ENCODE data around the gene CST3.
"Not testable (repeated sequence)": the region's sequence is repeated elsewhere in the genome, so short reads cannot be mapped to it uniquely, and the experiment has no call there.

The CST3 gene

GRCh38 chr20:23643659-23644058, 5.9 kb upstream of the CST3 start:
- DNase-seq (ENCODE audit: low read depth in 2 of 2) = no peak

GRCh38 chr20:23641936-23642751, 4.4 kb upstream of the CST3 start:
- DNase-seq (ENCODE audit: low read depth in 2 of 2) = no peak

- DNase-seq (ENCODE audit: low read depth in 2 of 2) = no peak
These were observed 3.2 kb upstream of the CST3 start for GRCh38 chr20:23640671-23641667.

GRCh38 chr20:23640018-23640601, 2.4 kb upstream of the CST3 start:
- no peak for DNase-seq (ENCODE audit: low read depth in 2 of 2)

- no peak for DNase-seq (ENCODE audit: low read depth in 2 of 2)
These were observed 1.8 kb upstream of the CST3 start for GRCh38 chr20:23639490-23639958.

- DNase-seq (ENCODE audit: low read depth in 2 of 2) = no peak
These were observed 554 bp upstream of the CST3 start for GRCh38 chr20:23638309-23638708.

- DNase-seq (ENCODE audit: low read depth in 2 of 2) = no peak
These were observed 860 bp downstream of the CST3 start for GRCh38 chr20:23636908-23637281.

- DNase-seq (ENCODE audit: low read depth in 2 of 2) = no peak
These were observed 1.4 kb downstream of the CST3 start for GRCh38 chr20:23636182-23636907.

GRCh38 chr20:23635768-23636090, 2.0 kb downstream of the CST3 start:
- DNase-seq (ENCODE audit: low read depth in 2 of 2) = not testable (repeated sequence)

GRCh38 chr20:23634985-23635767, 2.6 kb downstream of the CST3 start:
- DNase-seq (ENCODE audit: low read depth in 2 of 2) = no peak

- no peak for DNase-seq (ENCODE audit: low read depth in 2 of 2)
These were observed 3.5 kb downstream of the CST3 start for GRCh38 chr20:23634044-23634801.

- DNase-seq (ENCODE audit: low read depth in 2 of 2) = no peak
These were observed 4.8 kb downstream of the CST3 start for GRCh38 chr20:23632711-23633573.

GRCh38 chr20:23631981-23632710, 5.6 kb downstream of the CST3 start:
- no peak for DNase-seq (ENCODE audit: low read depth in 2 of 2)

GRCh38 chr20:23631226-23631822, 6.4 kb downstream of the CST3 start:
- DNase-seq (ENCODE audit: low read depth in 2 of 2) = no peak

GRCh38 chr20:23630392-23630849, 7.3 kb downstream of the CST3 start:
- no peak for DNase-seq (ENCODE audit: low read depth in 2 of 2)

- no peak for DNase-seq (ENCODE audit: low read depth in 2 of 2)
These were observed 8.0 kb downstream of the CST3 start for GRCh38 chr20:23629542-23630391.

GRCh38 chr20:23629017-23629541, 8.7 kb downstream of the CST3 start:
- DNase-seq (ENCODE audit: low read depth in 2 of 2) = no peak
